ENCODE measurements around the gene SYNE1.

SYNE1 gene

DNA sequence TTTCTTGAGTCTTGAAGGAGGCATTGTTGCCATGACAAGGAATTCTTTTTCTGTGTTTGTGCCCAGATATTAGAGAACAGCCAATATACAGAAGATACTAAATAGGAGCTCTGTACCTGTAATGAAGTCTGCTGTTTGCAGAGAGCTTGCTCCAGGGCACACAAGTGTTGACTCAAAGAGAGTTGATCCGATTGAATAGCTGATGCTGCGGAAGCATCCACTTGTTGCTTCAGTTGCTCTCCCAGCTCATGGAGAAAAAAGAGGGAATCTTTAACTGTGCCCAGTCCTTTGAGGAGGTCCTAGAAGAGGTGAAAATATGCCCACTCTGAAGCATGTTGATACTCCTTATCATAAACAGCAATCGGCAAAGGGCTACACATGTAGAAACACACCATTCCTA is 418.3 kb downstream of the SYNE1 start:
- no peak overlapping the region for H3K9ac ChIP-seq (ENCODE audit: insufficient read length, low read depth)
- peaks cover 24% of the 10 kb centered on the region for H3K9me3 ChIP-seq (ENCODE audit: insufficient read depth, low read length)
- H3K4me3 ChIP-seq (ENCODE audit: insufficient read length, low read depth) = no peak overlapping the region
- H3K36me3 ChIP-seq (ENCODE audit: insufficient read depth, insufficient read length, low read length) = no peaks in the 10 kb centered on the region
- no peaks in the 10 kb centered on the region for H3K4me1 ChIP-seq (ENCODE audit: insufficient read depth, insufficient read length)
- H3K27me3 ChIP-seq (ENCODE audit: insufficient read depth, insufficient read length) = no peaks in the 10 kb centered on the region
- no peak for TF ChIP-seq SUZ12 (IDR thresholded peaks at IDR 0.05; ENCODE audit: extremely low read depth, insufficient read depth, insufficient read length)
- no peak for TF ChIP-seq ZNF274 (IDR thresholded peaks at IDR 0.05; ENCODE audit: low read depth, low read length)
- no peak for TF ChIP-seq YY1 (IDR thresholded peaks at IDR 0.05; ENCODE audit: insufficient read depth, insufficient read length)
- DNase-seq (ENCODE audit: low read depth, low spot score) = no peak

DNA sequence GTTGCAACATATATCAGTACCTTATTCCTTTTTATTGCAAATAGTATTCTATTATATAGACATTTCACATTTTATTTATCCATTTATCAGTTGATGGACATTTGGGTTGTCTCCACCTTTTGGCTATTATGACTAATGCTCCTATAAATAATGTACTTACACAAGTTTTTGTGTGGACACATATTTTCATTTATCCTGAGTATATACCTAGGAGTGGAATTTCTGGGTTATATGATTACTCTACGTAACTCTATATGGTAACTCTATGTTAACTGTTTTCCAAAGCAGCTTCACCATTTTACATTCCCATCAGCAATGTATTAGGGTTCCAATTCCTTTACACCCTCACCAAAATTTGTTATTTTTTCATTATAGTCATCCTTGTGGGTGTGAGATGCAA is 424.7 kb downstream of the SYNE1 start:
- H3K9me3 ChIP-seq (ENCODE audit: insufficient read depth, low read length) = no peaks in the 10 kb centered on the region
- no peak for DNase-seq (ENCODE audit: low read depth, low spot score)
- H3K4me3 ChIP-seq (ENCODE audit: insufficient read length, low read depth) = no peak overlapping the region
- H3K4me1 ChIP-seq (ENCODE audit: insufficient read depth, insufficient read length) = no peaks in the 10 kb centered on the region
- H3K36me3 ChIP-seq (ENCODE audit: insufficient read depth, insufficient read length, low read length) = no peaks in the 10 kb centered on the region
- H3K27me3 ChIP-seq (ENCODE audit: insufficient read depth, insufficient read length) = no peaks in the 10 kb centered on the region
- TF ChIP-seq YY1 (IDR thresholded peaks at IDR 0.05; ENCODE audit: insufficient read depth, insufficient read length) (no peak), SUZ12 (IDR thresholded peaks at IDR 0.05; ENCODE audit: extremely low read depth, insufficient read depth, insufficient read length) (no peak), ZNF274 (IDR thresholded peaks at IDR 0.05; ENCODE audit: low read depth, low read length) (no peak)
- H3K9ac ChIP-seq (ENCODE audit: insufficient read length, low read depth) = no peak overlapping the region

DNA sequence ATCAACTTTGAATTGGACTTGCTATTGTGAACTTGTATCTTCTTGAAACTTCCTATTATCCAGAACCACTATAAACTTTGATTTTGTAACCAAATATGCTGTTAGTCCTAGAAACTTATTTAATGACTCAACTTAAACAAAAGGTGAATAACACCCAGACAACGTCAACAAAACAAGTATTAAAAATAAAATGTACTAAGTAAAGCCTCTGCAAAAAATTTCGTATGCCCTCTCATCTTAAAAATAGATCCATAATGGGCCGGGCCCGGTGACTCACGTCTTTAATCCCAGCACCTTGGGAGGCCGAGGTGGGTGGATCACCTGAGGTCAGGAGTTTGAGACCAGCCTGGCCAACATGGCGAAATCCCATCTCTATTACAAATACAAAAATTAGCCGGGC is 428.0 kb downstream of the SYNE1 start:
- H3K4me1 ChIP-seq (ENCODE audit: insufficient read depth, insufficient read length) = no peaks in the 10 kb centered on the region
- H3K36me3 ChIP-seq (ENCODE audit: insufficient read depth, insufficient read length, low read length) = no peaks in the 10 kb centered on the region
- no peak overlapping the region for H3K4me3 ChIP-seq (ENCODE audit: insufficient read length, low read depth)
- no peak for TF ChIP-seq ZNF274 (IDR thresholded peaks at IDR 0.05; ENCODE audit: low read depth, low read length)
- no peak for TF ChIP-seq SUZ12 (IDR thresholded peaks at IDR 0.05; ENCODE audit: extremely low read depth, insufficient read depth, insufficient read length)
- TF ChIP-seq YY1 (IDR thresholded peaks at IDR 0.05; ENCODE audit: insufficient read depth, insufficient read length) = no peak
- no peak overlapping the region for H3K9ac ChIP-seq (ENCODE audit: insufficient read length, low read depth)
- H3K27me3 ChIP-seq (ENCODE audit: insufficient read depth, insufficient read length) = no peaks in the 10 kb centered on the region
- H3K9me3 ChIP-seq (ENCODE audit: insufficient read depth, low read length) = no peaks in the 10 kb centered on the region
- DNase-seq (ENCODE audit: low read depth, low spot score) = no peak

DNA sequence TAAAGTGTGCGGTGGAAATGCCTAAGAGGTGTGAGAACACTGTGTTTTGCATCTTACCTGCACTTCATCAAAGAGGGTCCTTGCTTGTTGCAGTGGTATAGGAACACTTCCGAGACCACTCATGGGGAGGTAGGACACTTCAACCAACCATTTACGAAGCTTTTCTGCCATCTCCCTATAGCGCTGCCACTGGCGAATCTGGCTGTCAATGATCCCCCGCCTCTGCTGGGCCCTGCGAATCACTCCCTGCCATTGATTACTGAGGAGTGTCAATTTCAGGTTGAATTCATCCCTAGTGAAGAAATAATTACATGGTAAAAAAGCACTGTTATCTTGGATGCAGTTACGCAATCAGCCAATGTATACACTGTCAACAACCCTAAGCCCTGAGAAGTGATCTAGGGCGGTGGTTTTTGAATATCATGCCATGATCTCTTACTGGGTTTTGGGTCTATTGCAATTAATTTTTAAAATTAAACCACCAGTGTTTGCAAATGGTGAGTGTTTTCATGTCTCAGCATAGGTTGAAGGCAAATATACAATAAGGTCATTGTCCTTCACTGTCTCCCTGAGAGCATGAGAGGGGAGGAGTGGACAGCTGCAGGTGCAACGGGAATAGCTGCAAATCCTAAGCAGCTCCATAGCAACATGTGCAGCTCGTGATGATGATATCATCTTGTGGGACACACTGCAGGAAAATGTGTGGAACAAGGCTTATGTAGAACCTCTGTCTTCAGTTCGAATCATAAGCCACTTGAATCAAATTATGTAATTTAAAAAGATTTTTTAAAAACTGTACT is 429.0 kb downstream of the SYNE1 start:
- no peaks in the 10 kb centered on the region for H3K4me1 ChIP-seq (ENCODE audit: insufficient read depth, insufficient read length)
- H3K9me3 ChIP-seq (ENCODE audit: insufficient read depth, low read length) = no peaks in the 10 kb centered on the region
- H3K4me3 ChIP-seq (ENCODE audit: insufficient read length, low read depth) = no peak overlapping the region
- TF ChIP-seq ZNF274 (IDR thresholded peaks at IDR 0.05; ENCODE audit: low read depth, low read length) (no peak), SUZ12 (IDR thresholded peaks at IDR 0.05; ENCODE audit: extremely low read depth, insufficient read depth, insufficient read length) (no peak), YY1 (IDR thresholded peaks at IDR 0.05; ENCODE audit: insufficient read depth, insufficient read length) (no peak)
- no peak overlapping the region for H3K9ac ChIP-seq (ENCODE audit: insufficient read length, low read depth)
- no peak for DNase-seq (ENCODE audit: low read depth, low spot score)
- H3K27me3 ChIP-seq (ENCODE audit: insufficient read depth, insufficient read length) = no peaks in the 10 kb centered on the region
- H3K36me3 ChIP-seq (ENCODE audit: insufficient read depth, insufficient read length, low read length) = no peaks in the 10 kb centered on the region

DNA sequence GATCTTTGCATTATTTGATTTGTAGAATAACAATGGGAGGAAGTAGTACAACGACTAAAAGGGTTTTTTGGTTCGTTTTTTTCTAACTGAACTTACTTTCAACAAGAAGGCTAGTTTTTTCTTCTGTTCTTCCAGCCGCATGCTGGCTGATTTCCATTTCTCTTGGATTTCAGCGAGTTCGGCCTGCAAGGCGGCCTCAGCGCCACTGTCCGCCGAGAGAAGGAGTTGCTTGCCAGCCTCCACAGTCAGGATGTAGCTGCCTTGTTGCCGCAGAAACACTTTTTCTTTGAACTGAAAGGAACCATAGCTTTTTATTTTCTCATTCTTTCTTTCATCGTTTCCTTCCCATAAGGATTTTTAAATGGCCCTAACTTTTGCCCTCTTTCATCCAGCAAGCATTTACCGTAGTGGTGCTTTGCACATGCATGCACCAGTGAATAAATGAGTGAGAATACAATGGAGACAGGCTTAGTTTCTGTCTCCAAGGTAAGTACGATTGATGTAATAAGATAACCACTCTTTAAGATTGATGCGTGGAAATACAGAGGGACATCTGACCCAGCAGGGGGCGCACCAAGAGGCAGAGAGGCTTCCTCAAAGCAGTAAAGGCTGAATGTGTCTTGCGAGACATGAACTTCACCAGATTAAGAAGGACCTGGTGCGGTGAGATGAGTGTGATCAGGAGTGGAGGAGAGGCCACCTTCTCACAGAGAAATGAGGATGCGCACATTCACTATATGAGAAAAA is 430.9 kb downstream of the SYNE1 start:
- DNase-seq (ENCODE audit: low read depth, low spot score) = peak; percentile 9
- Histone ChIP-seq H3K4me3 (ENCODE audit: insufficient read length, low read depth) (no peak overlapping the region), H3K9ac (ENCODE audit: insufficient read length, low read depth) (no peak overlapping the region), H3K9me3 (ENCODE audit: insufficient read depth, low read length) (no peaks in the 10 kb centered on the region), H3K36me3 (ENCODE audit: insufficient read depth, insufficient read length, low read length) (no peaks in the 10 kb centered on the region), H3K27me3 (ENCODE audit: insufficient read depth, insufficient read length) (no peaks in the 10 kb centered on the region), H3K4me1 (ENCODE audit: insufficient read depth, insufficient read length) (no peaks in the 10 kb centered on the region)
- TF ChIP-seq YY1 (IDR thresholded peaks at IDR 0.05; ENCODE audit: insufficient read depth, insufficient read length) = no peak
- TF ChIP-seq SUZ12 (IDR thresholded peaks at IDR 0.05; ENCODE audit: extremely low read depth, insufficient read depth, insufficient read length) = no peak
- TF ChIP-seq ZNF274 (IDR thresholded peaks at IDR 0.05; ENCODE audit: low read depth, low read length) = no peak

DNA sequence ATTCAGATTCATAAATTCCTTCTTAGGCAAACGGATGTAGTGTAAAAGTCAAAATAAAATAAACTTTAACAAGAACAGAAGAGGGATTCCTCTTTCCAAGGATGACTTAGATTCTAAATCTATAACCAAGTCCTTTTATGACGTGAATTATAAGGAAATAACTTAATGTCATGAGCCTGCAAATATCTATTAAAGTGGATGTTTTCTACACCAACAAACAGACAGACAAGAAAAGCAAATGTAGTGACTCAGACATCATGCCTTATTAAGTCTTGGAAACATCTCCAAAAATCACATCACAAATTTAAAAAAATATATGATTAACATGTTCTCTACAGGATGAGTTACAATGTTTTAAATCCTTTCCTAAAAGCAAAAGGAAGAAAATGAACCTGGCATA is 432.6 kb downstream of the SYNE1 start:
- no peak overlapping the region for H3K4me3 ChIP-seq (ENCODE audit: insufficient read length, low read depth)
- no peak overlapping the region for H3K9ac ChIP-seq (ENCODE audit: insufficient read length, low read depth)
- H3K27me3 ChIP-seq (ENCODE audit: insufficient read depth, insufficient read length) = no peaks in the 10 kb centered on the region
- no peaks in the 10 kb centered on the region for H3K4me1 ChIP-seq (ENCODE audit: insufficient read depth, insufficient read length)
- TF ChIP-seq ZNF274 (IDR thresholded peaks at IDR 0.05; ENCODE audit: low read depth, low read length) (no peak), SUZ12 (IDR thresholded peaks at IDR 0.05; ENCODE audit: extremely low read depth, insufficient read depth, insufficient read length) (no peak), YY1 (IDR thresholded peaks at IDR 0.05; ENCODE audit: insufficient read depth, insufficient read length) (no peak)
- no peaks in the 10 kb centered on the region for H3K36me3 ChIP-seq (ENCODE audit: insufficient read depth, insufficient read length, low read length)
- no peak for DNase-seq (ENCODE audit: low read depth, low spot score)
- no peaks in the 10 kb centered on the region for H3K9me3 ChIP-seq (ENCODE audit: insufficient read depth, low read length)

DNA sequence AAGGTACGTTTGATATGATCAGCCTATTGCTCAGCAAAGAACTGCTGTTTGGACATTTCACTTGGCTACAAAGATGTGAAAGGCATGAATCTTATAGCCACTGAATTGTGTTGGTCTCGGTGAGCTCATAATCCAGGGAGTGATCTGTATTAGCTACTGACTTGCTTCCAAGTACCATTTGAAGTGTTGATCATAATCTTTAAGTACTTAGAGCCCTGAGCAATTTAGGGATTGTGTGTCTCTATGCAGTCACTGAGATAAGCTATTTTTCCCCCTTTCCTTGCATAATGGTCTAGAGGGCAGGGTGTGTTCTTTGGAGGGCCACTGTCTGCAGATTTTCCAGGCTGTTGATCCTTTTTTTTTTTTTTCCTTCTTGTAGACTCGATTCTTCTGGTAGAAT is 436.0 kb downstream of the SYNE1 start:
- Histone ChIP-seq H3K36me3 (ENCODE audit: insufficient read depth, insufficient read length, low read length) (peaks cover 3% of the 10 kb centered on the region), H3K9me3 (ENCODE audit: insufficient read depth, low read length) (no peaks in the 10 kb centered on the region), H3K27me3 (ENCODE audit: insufficient read depth, insufficient read length) (no peaks in the 10 kb centered on the region), H3K9ac (ENCODE audit: insufficient read length, low read depth) (no peak overlapping the region), H3K4me3 (ENCODE audit: insufficient read length, low read depth) (no peak overlapping the region), H3K4me1 (ENCODE audit: insufficient read depth, insufficient read length) (no peaks in the 10 kb centered on the region)
- TF ChIP-seq SUZ12 (IDR thresholded peaks at IDR 0.05; ENCODE audit: extremely low read depth, insufficient read depth, insufficient read length) (no peak), ZNF274 (IDR thresholded peaks at IDR 0.05; ENCODE audit: low read depth, low read length) (no peak), YY1 (IDR thresholded peaks at IDR 0.05; ENCODE audit: insufficient read depth, insufficient read length) (no peak)
- DNase-seq (ENCODE audit: low read depth, low spot score) = peak; percentile 3
